ENCODE data around the gene EIF4A3.

DNA sequence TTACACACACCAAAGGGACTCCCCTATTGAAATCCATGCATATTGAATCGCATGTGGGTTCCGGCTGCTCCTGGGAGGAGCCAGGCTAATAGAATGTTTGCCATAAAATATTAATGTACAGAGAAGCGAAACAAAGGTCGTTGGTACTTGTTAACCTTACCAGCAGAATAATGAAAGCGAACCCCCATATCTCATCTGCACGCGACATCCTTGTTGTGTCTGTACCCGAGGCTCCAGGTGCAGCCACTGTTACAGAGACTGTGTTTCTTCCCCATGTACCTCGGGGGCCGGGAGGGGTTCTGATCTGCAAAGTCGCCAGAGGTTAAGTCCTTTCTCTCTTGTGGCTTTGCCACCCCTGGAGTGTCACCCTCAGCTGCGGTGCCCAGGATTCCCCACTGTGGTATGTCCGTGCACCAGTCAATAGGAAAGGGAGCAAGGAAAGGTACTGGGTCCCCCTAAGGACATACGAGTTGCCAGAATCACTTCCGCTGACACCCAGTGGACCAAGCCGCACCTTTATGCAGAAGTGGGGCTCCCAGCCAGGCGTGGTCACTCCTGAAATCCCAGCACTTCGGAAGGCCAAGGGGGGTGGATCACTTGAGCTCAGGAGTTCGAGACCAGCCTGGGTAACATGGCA lies 43.4 kb downstream of the EIF4A3 start:
- TF ChIP-seq, protein P1, sequence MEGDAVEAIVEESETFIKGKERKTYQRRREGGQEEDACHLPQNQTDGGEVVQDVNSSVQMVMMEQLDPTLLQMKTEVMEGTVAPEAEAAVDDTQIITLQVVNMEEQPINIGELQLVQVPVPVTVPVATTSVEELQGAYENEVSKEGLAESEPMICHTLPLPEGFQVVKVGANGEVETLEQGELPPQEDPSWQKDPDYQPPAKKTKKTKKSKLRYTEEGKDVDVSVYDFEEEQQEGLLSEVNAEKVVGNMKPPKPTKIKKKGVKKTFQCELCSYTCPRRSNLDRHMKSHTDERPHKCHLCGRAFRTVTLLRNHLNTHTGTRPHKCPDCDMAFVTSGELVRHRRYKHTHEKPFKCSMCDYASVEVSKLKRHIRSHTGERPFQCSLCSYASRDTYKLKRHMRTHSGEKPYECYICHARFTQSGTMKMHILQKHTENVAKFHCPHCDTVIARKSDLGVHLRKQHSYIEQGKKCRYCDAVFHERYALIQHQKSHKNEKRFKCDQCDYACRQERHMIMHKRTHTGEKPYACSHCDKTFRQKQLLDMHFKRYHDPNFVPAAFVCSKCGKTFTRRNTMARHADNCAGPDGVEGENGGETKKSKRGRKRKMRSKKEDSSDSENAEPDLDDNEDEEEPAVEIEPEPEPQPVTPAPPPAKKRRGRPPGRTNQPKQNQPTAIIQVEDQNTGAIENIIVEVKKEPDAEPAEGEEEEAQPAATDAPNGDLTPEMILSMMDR (IDR thresholded peaks at IDR 0.05), result no peak
- TF ChIP-seq POLR2A (IDR thresholded peaks at IDR 0.05), result no peak
